ENCODE data around the gene TARS3. TPM values are rescaled to one million over a fixed set of nuclear protein-coding genes. Genes with fewer than 3 reads are reported as not detected.

Gene TARS3
- total RNA-seq, 1 experiment from 2014 or later, result 14.1 TPM

GRCh38 chr15:101707983-101708382, 16.3 kb downstream of the TARS3 start:
- H4K8ac ChIP-seq (replicated peaks; ENCODE audit: insufficient read length, low read depth, low read length), result no peak overlapping the region
- H2BK15ac ChIP-seq (ENCODE audit: low read depth, low read length), result no peak overlapping the region
- H3K23me2 ChIP-seq (ENCODE audit: insufficient read length, low read depth, low read length, poor library complexity, severe bottlenecking), result no peaks in the 10 kb centered on the region
- H2BK120ac ChIP-seq (ENCODE audit: low read depth, low read length, poor library complexity, severe bottlenecking), result no peak overlapping the region
- no peaks in the 10 kb centered on the region for H3K79me1 ChIP-seq (ENCODE audit: insufficient read depth, low read depth, low read length, poor library complexity, severe bottlenecking)
- DNase-seq, result no peak
- no peak overlapping the region for H3K14ac ChIP-seq (ENCODE audit: insufficient read depth, low read length)
- no CpG with 5 or more reads among the region's 4 CpGs for WGBS (ENCODE audit: extremely low coverage, insufficient read length, low lambda C conversion rate)
- no peak overlapping the region for H3T11ph ChIP-seq (ENCODE audit: low read length)
- no peaks in the 10 kb centered on the region for H3K9me3 ChIP-seq (ENCODE audit: control insufficient read depth, low read depth, low read length)
- no peaks in the 10 kb centered on the region for H3K4me1 Mint-ChIP-seq
- no peak overlapping the region for H3K56ac ChIP-seq (ENCODE audit: insufficient read length, low read depth, low read length)
- no peak overlapping the region for H3K4me3 Mint-ChIP-seq
- no peaks in the 10 kb centered on the region for H3K27me3 Mint-ChIP-seq (ENCODE audit: low read depth)
- H3K27ac Mint-ChIP-seq, result no peak overlapping the region
- no peak for TF ChIP-seq CTCF (conservative IDR thresholded peaks at IDR 0.05)
- peaks cover 2 to 49% (median 15%) of the 10 kb centered on the region in 3 experiments for H3K36me3 Mint-ChIP-seq (ENCODE audit: insufficient read depth in 1 of 3, low read depth in 3 of 3)
- H3K27ac ChIP-seq (ENCODE audit: insufficient read length, low read depth, low read length), result no peak overlapping the region
- H3K4ac ChIP-seq (ENCODE audit: low read depth, low read length), result no peak overlapping the region
- H4K5ac ChIP-seq (ENCODE audit: insufficient read length, low read depth, low read length), result no peak overlapping the region
- H3K18ac ChIP-seq (ENCODE audit: insufficient read length, low read depth, low read length), result no peak overlapping the region
- no peak overlapping the region for H2BK12ac ChIP-seq (ENCODE audit: insufficient read length, low read depth, low read length)
- no peak overlapping the region for H3K4me2 ChIP-seq (ENCODE audit: insufficient read depth, insufficient read length, low read length)
- H3K9ac ChIP-seq (ENCODE audit: extremely low read depth, insufficient read length, low read length), result no peak overlapping the region
- no peaks in the 10 kb centered on the region for H3K4me1 ChIP-seq (ENCODE audit: insufficient read depth, low read length)
- H3K23ac ChIP-seq (ENCODE audit: insufficient read length, low read depth, low read length), result no peak overlapping the region
- H2AK5ac ChIP-seq (ENCODE audit: insufficient read length, low read length), result no peak overlapping the region
- no peak overlapping the region for H2BK5ac ChIP-seq (ENCODE audit: insufficient read length, low read length)
- H3K79me2 ChIP-seq (ENCODE audit: insufficient read depth, low read length), result no peaks in the 10 kb centered on the region
- no peak overlapping the region for H2AFZ ChIP-seq (ENCODE audit: low read length)
- no peaks in the 10 kb centered on the region for H4K20me1 ChIP-seq (ENCODE audit: control insufficient read depth, insufficient read depth, insufficient read length)
- H3K27me3 ChIP-seq (ENCODE audit: insufficient read depth, low read length), result no peaks in the 10 kb centered on the region; the same call in 1 of the 2 replicates
- H4K91ac ChIP-seq (ENCODE audit: insufficient read length, low read depth, low read length), result no peak overlapping the region
- H3K9me3 Mint-ChIP-seq, result no peaks in the 10 kb centered on the region
- no peak overlapping the region for H2BK20ac ChIP-seq (ENCODE audit: low read depth, low read length, poor library complexity, severe bottlenecking)
